Measurements from ENCODE around the gene MLLT3.

GRCh38 chr9:20315677-20316076 is 306.6 kb downstream of the MLLT3 start:
- TF ChIP-seq REST (IDR thresholded peaks at IDR 0.05; ENCODE audit: borderline replicate concordance in 1 of 2, low read depth in 1 of 2, low read length in 2 of 2) (no peak), NONO (IDR thresholded peaks at IDR 0.05) (no peak), NONO (CRISPR knock-in tag; conservative IDR thresholded peaks at IDR 0.05) (no peak), KLF9 (CRISPR knock-in tag; IDR thresholded peaks at IDR 0.05; ENCODE audit: low read depth) (no peak), CTCF (CRISPR knock-in tag; IDR thresholded peaks at IDR 0.05) (no peak), FOSL2 (CRISPR knock-in tag; IDR thresholded peaks at IDR 0.05) (no peak), MTF1 (CRISPR knock-in tag; IDR thresholded peaks at IDR 0.05) (no peak), RFX5 (IDR thresholded peaks at IDR 0.05; ENCODE audit: low read depth, low read length) (no peak), ZNF362 (CRISPR knock-in tag; IDR thresholded peaks at IDR 0.05; ENCODE audit: borderline replicate concordance) (no peak), SRF (IDR thresholded peaks at IDR 0.05; ENCODE audit: low read depth, low read length) (no peak)

All from HepG2 (cell line).